K562 (cell line): ENCODE results near the gene TXLNB. TPM values are rescaled to one million over a fixed set of nuclear protein-coding genes. Genes with fewer than 3 reads are reported as not detected.

Experiments used
- ATAC-seq: fragments of 200-7000 bp; cut with Tn5 transposase; 3 replicates; pipeline ENCODE4 v1.9.1; 2020; ENCODE audit warnings: moderate library complexity
- BruUV-seq: library from RNA; stranded (reverse); fragments of 400-500 nt; replicated peaks from 2 replicates; lab custom pipeline; 2021; lab: Mats Ljungman, UMichigan
- CTCF ChIA-PET: fragments of 300-600 bp; formaldehyde crosslinking; extraction: SDS; loops from one replicate; lab custom pipeline; 2021; ENCODE audit warnings: low intra/inter-chr PET ratio; lab: Yijun Ruan, JAX
- POLR2A ChIA-PET: fragments of 300-600, 350-650 bp; sonication (Branson Sonifier 250); formaldehyde crosslinking; extraction: SDS; loops from one replicate; lab custom pipeline; 2021; ENCODE audit warnings: antibody characterized with exemption, inconsistent platforms; lab: Yijun Ruan, JAX
- DNase-seq, 4 experiments: peaks; one replicate each; pipeline versions ENCODE4 v3.0.0 to v3.0.0-alpha.2; 2011 to 2018; ENCODE audit warnings: low spot score in 3 of 4, mixed read lengths in 3 of 4; ENCODE audit errors: extremely low read depth in 1 of 4
- FAIRE-seq: peaks from 2 replicates; lab custom pipeline; 2011; peaks lifted over from hg19 to GRCh38; lab: Jason Lieb, UNC
- H2AFZ ChIP-seq: 2 replicates; pipeline ENCODE4 v1.6.0; 2011; ENCODE audit warnings: low read depth, low read length, control low read depth, inconsistent platforms
- H3K27ac ChIP-seq: fragments of 200-600 bp; 3 replicates; pipeline ENCODE4 v1.8.0; 2011; ENCODE audit warnings: low read depth, mild to moderate bottlenecking, control low read depth, inconsistent platforms, low read length, moderate library complexity, mixed read lengths; ENCODE audit errors: extremely low read depth
- H3K27me3 ChIP-seq, 2 experiments: fragments of 300-600 bp in 1 of 2; 2 replicates in 1 of 2; 3 replicates in 1 of 2; pipeline versions ENCODE4 v1.6.0 to v1.8.0; 2011; ENCODE audit warnings: inconsistent platforms in 2 of 2, low read length in 2 of 2, mild to moderate bottlenecking in 1 of 2, mixed read lengths in 1 of 2, moderate library complexity in 1 of 2; ENCODE audit not compliant: control insufficient read depth in 2 of 2, insufficient read depth in 2 of 2
- H3K36me3 ChIP-seq: fragments of 300-600 bp; 3 replicates; pipeline ENCODE4 v1.8.0; 2011; ENCODE audit warnings: mild to moderate bottlenecking, low read length, inconsistent platforms; ENCODE audit not compliant: control insufficient read depth, insufficient read depth
- H3K4me1 ChIP-seq, 2 experiments: fragments of 200-600 bp in 1 of 2; replicated peaks in 1 of 2; 2 replicates in 1 of 2; 3 replicates in 1 of 2; pipeline versions ENCODE4 v1.5.1 to v1.8.0; 2011; ENCODE audit warnings: inconsistent platforms in 2 of 2, low read length in 2 of 2, mild to moderate bottlenecking in 1 of 2, mixed read lengths in 1 of 2, moderate library complexity in 1 of 2; ENCODE audit not compliant: control insufficient read depth in 2 of 2, insufficient read depth in 2 of 2
- H3K4me2 ChIP-seq: 2 replicates; pipeline ENCODE4 v1.6.1; 2011; ENCODE audit warnings: low read length, control low read depth, inconsistent platforms, mixed read lengths; ENCODE audit not compliant: insufficient read depth
- H3K4me3 ChIP-seq: fragments of 200-600 bp; sonication (generic), shearing (Covaris generic); 2 replicates; pipeline ENCODE4 v1.5.1; 2016; ENCODE audit warnings: control low read depth, inconsistent platforms
- H3K79me2 ChIP-seq: fragments of 200-600 bp; 3 replicates; pipeline ENCODE4 v1.8.0; 2011; ENCODE audit warnings: low read length, inconsistent platforms; ENCODE audit not compliant: control insufficient read depth, insufficient read depth
- H3K9ac ChIP-seq, 2 experiments: 2 replicates each; pipeline versions ENCODE4 v1.6.0 to v1.6.1; 2011; ENCODE audit warnings: low read depth in 2 of 2, low read length in 2 of 2, control low read depth in 1 of 2, inconsistent platforms in 1 of 2, mild to moderate bottlenecking in 1 of 2, mixed read lengths in 1 of 2; ENCODE audit not compliant: insufficient read depth in 1 of 2
- H3K9me1 ChIP-seq: one replicate; pipeline ENCODE4 v1.6.0; 2011; ENCODE audit warnings: inconsistent platforms, mild to moderate bottlenecking, low read length, moderate library complexity; ENCODE audit not compliant: control insufficient read depth, insufficient read depth
- H3K9me3 ChIP-seq: replicated peaks from 2 replicates; pipeline ENCODE4 v1.5.1; 2011; ENCODE audit warnings: low read depth, low read length, inconsistent platforms; ENCODE audit not compliant: control insufficient read depth, insufficient read depth
- H4K20me1 ChIP-seq: replicated peaks from 2 replicates; pipeline ENCODE4 v1.6.1; 2011; ENCODE audit warnings: low read length, inconsistent platforms, mixed read lengths; ENCODE audit not compliant: control insufficient read depth, insufficient read depth
- GTF3C2 ChIP-seq: IDR thresholded peaks from 3 replicates; pipeline ENCODE4 v1.6.1; 2011; ENCODE audit warnings: borderline replicate concordance, mild to moderate bottlenecking, moderate library complexity; ENCODE audit not compliant: insufficient read length; ENCODE audit errors: extremely low read depth
- KDM5B ChIP-seq: fragments of 200-600 bp; sonication (generic); IDR thresholded peaks from 2 replicates; pipeline ENCODE4 v1.6.1; 2012; ENCODE audit warnings: low read depth, mild to moderate bottlenecking, moderate library complexity, low read length, control low read depth, inconsistent platforms; ENCODE audit not compliant: insufficient replicate concordance
- RBM25 ChIP-seq: fragments of 200-400 bp; formaldehyde crosslinking; IDR thresholded peaks from 2 replicates; pipeline ENCODE4 v1.6.1; 2018; ENCODE audit warnings: low read length, low read depth, moderate library complexity; ENCODE audit not compliant: severe bottlenecking
- SRSF9 ChIP-seq: fragments of 200-400 bp; formaldehyde crosslinking; IDR thresholded peaks from 2 replicates; pipeline ENCODE4 v1.6.1; 2017; ENCODE audit warnings: low read depth, low read length, borderline replicate concordance
- USF1 ChIP-seq: sonication (generic); formaldehyde crosslinking; IDR thresholded peaks from 2 replicates; pipeline ENCODE4 v1.9.0; 2022; ENCODE audit warnings: mild to moderate bottlenecking, missing genetic modification reagents
- ZNF146 ChIP-seq: IDR thresholded peaks from one replicate; pipeline ENCODE4 v1.6.1; 2018; ENCODE audit warnings: missing compliant biosample characterization; ENCODE audit not compliant: unreplicated experiment
- ZNF75A ChIP-seq: fragments of 450-650 bp; formaldehyde crosslinking; IDR thresholded peaks from 2 replicates; pipeline ENCODE4 v1.4.0; 2020; ENCODE audit warnings: mild to moderate bottlenecking
- WGBS: fragments of 100-300 bp; shearing (Covaris generic); methylation state at CpG from one replicate; pipeline ENCODE4 v1.1.6; 2016; ENCODE audit warnings: low coverage, mixed read lengths; ENCODE audit not compliant: insufficient coverage; ENCODE audit errors: missing lambda C conversion rate; 5-methylcytosine and 5-hydroxymethylcytosine counted together
- in situ Hi-C: fragments of 300-500 bp; cut with MboI; formaldehyde crosslinking; loops from 4 replicates; pipeline ENCODE4 v1.15.0; 2018; ENCODE audit warnings: inconsistent platforms, mixed read lengths
- intact Hi-C: fragments of 100-400 bp; cut with micrococcal nuclease; formaldehyde crosslinking; loops from 2 replicates; pipeline ENCODE4 v1.14.2; 2022
- polyA plus RNA-seq, 8 experiments: library from polyadenylated mRNA; depleted of rRNA in 4 of 8; stranded (reverse) in 5 of 8; unstranded in 3 of 8; fragments of >200 nt; fragmentation: Nextera tagmentation in 2 of 8; fragmentation: Illumina TruSeq in 1 of 8; extraction: Ambion mirVana in 2 of 8; extraction: Trizol in 1 of 8; gene quantifications; 2 replicates each; pipeline versions ENCODE4 v1.2.1 to v1.2.3, GENCODE V29; 2011 to 2014; ENCODE audit warnings: inconsistent platforms in 1 of 8, missing spikeins in 1 of 8
- total RNA-seq, 7 experiments: library from RNA; depleted of rRNA in 6 of 7; stranded (reverse); fragments of >200 nt in 6 of 7; fragmentation: Illumina TruSeq in 2 of 7; extraction: Trizol in 2 of 7; gene quantifications; 2 replicates each; pipeline versions ENCODE4 v1.2.1 to v1.2.3, GENCODE V29; 2011 to 2021; ENCODE audit warnings: low replicate concordance in 1 of 7

Gene TXLNB
- total and polyA plus RNA-seq, 9 of the 15 experiments (the other 6 are each of a cell fraction or from before 2014, with no cell fraction given), result not detected

GRCh38 chr6:139329224-139329623 lies 37.4 kb upstream of the TXLNB start:
- H3K9ac ChIP-seq, result no peak overlapping the region
- no peaks in the 10 kb centered on the region for H3K36me3 ChIP-seq
- WGBS, result 0% methylated on average over 3 of the region's 3 CpGs
- ChIA-PET POLR2A (interaction anchor here (0.6 kb wide), 1 partner anchor 36 kb away, joined by 3 read pairs; no protein-coding TSS in a partner anchor), CTCF (no interaction called here)
- TF ChIP-seq ZNF146 (peak; percentile 85), ZNF75A (no peak), SRSF9 (no peak), USF1 (CRISPR knock-in tag) (no peak), KDM5B (no peak), RBM25 (peak; percentile 18), GTF3C2 (no peak)
- H3K4me1 ChIP-seq, result no peaks in the 10 kb centered on the region; a peak in 1 of 5 replicates
- H4K20me1 ChIP-seq, result no peaks in the 10 kb centered on the region
- FAIRE-seq (no peak), ATAC-seq (no peak), DNase-seq (no peak)
- in situ Hi-C loops, result no loop called here
- no peaks in the 10 kb centered on the region for H3K9me3 ChIP-seq
- H2AFZ ChIP-seq, result no peak overlapping the region
- no peaks in the 10 kb centered on the region for H3K9me1 ChIP-seq
- intact Hi-C loops, result no loop called here
- peaks cover 13 to 29% of the 10 kb centered on the region in 2 experiments; a peak in 4 of 5 replicates for H3K27me3 ChIP-seq
- H3K79me2 ChIP-seq, result no peaks in the 10 kb centered on the region
- no peak overlapping the region for H3K27ac ChIP-seq
- H3K4me3 ChIP-seq, result no peak overlapping the region
- BruUV-seq, result no TSS peak
- no peak overlapping the region for H3K4me2 ChIP-seq
